NCI-H2171 treated with DMSO at 0.1 percent for 48 hours (cell line): Measurements from ENCODE around the gene TNS1.

Experiments used
- DNase-seq: peaks from one replicate; lab custom pipeline; 2025; lab: John Stamatoyannopoulos, UW

TNS1 gene

DNA sequence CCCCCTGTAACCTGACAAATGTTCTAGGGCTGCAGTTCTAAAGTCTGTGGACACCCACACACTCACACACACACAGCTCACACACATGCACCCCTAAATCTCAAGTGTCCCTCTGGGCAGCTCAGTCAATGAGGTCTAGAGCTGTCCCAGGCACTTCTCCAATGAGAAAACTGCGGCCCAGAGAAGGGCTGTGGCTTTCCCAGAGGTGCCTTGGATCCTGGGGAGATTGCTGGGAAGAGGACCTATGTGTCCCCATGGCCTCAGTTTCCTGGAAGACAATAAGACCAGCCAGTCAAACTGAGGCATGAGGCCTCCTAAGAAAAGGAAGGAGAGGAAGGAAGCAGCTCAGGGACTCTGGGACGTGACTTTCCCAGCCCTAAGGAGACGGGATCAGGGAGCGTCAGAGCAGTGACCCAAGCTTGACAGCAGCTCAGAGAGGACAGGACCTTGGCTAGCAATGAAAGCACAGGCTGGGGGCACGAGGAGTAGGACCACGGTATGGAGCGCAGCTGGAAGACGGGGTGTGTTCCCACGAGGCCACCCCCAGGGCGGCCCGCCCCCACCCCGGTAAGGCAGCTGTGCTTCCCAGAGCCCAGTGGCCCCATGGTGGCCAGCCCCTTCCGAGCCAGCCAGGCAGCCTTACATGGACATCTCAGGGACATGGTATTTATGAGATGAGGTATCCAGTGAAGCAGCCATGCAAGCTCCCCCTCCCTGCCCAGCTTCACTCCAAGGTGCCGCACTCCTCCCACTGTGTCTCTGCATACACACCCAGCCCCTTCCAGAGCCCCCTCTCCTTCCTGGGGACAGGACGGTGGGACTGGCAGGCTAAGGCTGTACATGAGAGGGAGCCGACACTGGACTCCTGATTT lies 46.0 kb downstream of the TNS1 start:
- DNase-seq: no peak

DNA sequence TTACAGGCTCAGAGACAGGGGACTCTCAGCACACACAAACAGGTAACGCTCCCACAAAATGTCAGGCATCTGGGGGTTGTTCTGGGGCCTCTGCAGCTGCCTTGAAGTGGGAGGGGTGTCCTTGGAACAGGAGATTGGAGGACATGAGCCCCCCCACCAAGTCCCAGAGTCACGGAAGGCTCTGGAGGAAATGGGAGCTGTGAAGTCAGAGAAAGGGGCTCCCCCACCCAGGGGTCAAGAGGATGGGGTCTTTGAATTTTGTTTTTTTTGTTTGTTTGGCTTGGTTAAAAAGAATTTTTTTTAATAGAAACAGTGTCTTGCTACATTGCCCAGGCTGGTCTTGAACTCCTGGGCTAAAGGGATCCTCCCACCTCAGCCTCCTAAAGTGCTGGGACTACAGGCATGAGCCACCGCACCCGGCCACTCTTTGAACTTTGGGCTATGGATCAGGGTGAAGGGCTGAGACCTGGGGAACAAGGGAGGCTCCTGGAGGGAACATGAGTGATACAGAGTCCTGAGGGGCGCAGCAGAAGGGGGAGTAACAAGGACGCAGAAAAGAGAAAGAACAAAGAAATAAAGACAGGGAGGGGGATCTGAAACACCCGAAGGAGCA lies 46.8 kb downstream of the TNS1 start:
- DNase-seq: no peak

DNA sequence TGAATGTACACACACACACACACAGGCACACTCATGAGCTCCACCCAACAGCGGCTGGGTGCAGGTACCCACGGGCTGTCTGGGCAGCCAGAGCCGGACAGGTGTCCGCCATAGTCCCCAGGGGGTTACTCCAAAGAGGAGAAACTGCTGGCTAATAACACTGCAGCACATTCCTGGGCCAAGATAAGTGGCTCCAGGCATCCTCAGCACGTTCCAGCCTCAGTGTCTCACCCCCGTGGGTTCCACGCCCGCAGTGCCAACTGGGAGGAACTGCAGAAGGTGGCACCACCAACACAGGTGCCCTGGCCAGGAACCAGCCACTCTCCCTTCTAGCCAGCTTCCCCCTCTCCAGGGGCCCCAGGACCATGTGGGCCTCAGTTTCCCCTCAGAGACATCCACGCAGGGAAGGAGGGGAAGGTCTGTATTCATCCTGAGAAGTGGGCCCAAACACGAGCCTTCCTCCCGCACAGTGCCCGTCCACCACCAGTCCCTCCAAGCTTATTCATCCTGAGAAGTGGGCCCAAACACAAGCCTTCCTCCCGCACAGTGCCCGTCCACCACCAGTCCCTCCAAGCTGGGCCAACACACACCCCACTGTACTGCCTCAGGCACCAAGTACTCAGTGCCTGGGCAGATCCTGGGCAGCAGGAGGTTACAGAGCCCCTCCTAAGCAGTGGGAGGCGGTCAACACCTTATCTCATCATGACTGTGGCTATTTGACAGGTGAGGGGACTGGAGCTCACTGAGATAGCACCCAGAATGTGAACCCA lies 47.6 kb downstream of the TNS1 start:
- no peak for DNase-seq

DNA sequence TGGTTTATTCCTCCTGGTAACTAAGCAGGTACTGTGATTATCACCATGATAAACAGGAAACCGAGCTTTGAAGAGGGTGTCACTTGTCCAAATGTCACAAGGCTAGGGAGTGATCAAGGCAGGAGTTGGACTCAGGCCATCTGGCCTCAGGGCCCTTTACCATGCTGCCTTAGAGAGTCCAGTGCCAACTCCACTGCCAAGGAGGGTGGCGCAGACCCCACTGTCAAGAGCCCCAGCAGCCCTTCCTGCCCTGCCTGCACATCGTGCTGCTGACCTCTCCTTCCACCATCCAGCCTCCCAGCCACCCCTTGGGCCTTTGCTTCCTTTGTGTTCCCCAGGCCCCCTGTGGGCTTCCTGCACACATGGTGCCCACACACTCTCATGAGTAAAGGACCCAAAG lies 48.3 kb downstream of the TNS1 start:
- no peak for DNase-seq

DNA sequence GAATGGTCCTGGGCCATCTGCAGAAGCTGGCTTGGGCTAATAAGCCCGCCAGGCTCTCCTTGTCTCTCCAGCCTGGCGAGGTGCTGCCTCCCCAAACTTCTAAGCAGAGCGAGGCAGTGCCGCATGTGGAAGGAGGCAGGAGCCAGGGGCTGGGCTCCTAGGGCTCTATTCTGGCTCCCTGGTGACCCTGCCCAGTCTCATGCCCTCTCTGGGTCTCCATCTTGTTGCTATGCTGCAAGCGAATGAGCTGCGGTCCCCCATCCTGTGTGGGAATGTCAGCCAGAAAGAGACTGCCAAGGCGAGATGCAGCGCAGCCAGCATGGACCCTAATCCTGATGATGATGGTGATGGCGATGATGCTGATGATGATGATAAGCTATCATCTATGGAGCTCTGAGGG lies 48.7 kb downstream of the TNS1 start:
- no peak for DNase-seq

DNA sequence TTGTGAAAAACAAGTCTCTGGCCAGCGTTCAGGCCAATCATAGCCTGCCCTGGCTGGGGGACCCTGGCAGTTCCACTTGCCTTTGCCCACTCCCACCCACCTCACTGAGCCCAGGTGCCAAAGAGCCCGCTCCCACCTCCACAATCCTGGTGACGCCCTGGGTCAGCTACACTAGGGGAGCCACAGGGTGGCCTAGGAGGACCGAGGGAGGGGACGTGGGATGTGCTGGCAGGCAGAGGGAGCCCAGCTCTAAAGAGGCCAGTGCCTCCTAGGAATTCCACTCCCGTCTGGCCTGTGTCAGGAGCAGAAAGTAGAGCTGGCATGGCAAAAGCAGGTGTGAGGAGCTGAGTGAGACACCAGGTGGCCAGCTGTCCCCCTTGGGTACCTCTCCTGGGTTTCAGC lies 49.3 kb downstream of the TNS1 start:
- no peak for DNase-seq

DNA sequence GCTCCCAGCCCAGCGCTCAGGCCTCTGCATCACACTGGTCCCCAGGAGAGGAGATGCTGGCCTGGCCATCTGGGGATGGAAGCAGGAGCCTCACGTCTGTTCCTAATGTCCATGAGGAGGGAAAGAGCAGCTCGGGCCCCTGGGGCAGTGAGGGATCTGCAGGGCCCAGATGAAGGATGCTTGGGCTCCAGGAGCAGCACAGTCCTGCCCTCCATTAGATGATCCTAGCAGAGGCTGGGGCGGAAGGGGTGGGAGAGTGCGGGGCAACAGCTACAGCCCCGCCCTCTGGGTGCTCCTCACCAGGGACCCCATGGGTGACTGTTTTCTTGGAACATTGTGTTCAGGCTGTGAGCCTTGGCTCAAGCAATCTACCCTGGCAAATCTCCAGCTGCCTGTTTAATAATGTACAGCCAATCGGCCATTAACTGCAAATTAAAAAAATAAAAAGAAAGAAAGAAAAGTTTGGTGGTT lies 49.7 kb downstream of the TNS1 start:
- no peak for DNase-seq

DNA sequence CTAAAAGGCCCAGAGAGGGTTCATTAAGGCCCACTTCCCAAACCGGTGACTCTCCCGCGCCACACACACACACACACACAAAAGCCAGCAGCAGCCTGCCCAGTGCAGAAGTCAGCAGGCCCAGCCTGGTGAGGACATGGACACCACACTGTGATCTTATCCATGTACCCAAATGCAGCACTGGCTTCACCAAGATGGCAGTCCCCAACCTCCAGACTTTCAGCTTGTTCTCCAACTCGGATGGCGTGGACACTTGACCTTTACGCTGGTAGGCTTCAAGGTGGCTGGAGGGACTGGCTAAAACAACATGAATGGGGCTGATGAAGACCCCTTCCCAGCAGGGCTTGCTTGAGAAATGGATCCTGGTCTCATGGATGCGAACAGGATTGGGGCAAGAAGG lies 50.4 kb downstream of the TNS1 start:
- no peak for DNase-seq

DNA sequence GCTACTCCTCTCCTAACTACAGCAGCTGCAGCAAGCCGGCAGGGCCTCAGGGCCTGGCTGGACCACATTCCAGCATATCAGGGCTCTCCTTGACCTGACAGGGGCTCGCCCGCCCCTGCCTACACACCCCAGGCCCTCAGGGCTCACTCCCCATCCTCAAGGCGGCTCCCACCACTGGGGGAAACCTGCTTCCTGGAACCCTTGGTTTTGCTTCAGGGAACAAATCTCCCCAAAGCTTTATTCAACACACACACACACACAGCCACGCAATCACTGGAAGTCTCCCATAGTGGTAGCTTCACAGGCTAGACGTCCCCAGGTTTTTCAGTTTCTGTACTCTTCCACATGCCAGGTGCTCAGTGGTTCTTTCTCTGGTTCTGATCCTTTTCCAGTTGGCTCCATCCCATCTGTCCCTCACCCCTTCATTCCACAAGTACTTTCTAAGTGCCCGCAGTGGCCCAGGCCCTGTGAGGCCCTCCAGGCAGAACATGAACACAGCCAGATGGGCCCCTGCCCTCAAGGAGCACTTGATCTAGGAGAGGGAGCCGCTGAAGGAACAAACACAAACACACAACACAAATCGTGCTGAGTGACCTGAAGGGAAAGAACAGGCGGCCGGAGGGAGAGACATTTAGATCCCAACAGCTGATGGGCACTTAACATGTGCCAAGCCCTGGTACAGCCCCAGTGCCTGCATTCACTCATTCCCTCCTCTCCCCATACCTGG lies 51.1 kb downstream of the TNS1 start:
- no peak for DNase-seq

DNA sequence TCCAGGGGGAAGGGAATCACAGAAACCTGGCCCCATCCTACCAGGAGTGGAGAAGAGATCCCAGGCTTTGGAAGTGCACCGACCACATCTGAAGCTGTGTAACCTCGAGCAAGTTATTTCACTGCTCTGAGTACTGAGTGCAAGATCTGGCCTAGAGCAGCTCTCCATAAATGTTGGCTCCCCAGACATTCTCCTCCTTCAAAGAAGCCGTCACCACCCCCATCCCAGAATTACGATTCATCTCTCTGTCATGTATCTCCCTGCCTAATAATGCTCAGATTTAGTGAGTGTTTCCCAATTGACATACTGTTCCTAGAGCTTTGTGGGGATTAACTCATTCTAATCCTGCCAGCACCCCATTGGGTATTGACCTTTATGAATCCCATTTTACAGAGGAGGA lies 51.7 kb downstream of the TNS1 start:
- no peak for DNase-seq

DNA sequence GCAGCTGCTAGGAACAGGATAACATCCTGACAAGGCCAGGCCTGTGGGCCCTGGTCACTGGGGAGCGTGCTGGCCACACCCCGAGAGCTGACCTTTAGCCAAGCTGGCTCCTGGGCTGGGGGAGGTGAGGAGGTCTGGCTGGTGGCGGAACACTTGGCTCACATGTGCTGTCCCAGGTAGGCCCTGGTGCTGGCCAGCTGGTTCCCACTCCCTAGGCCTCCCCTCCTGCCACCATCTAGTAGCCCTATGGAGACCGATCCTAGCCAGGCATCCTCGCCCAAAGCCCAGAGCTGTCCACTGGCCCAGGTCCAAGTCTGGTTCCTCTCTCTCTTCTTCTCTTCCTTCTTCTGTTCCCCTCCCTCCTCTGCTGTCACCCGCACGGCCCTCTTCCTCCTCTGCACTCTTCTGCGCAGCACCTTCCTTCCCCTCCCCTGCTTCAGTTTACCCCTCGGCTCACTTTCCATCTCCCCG lies 52.4 kb downstream of the TNS1 start:
- no peak for DNase-seq

DNA sequence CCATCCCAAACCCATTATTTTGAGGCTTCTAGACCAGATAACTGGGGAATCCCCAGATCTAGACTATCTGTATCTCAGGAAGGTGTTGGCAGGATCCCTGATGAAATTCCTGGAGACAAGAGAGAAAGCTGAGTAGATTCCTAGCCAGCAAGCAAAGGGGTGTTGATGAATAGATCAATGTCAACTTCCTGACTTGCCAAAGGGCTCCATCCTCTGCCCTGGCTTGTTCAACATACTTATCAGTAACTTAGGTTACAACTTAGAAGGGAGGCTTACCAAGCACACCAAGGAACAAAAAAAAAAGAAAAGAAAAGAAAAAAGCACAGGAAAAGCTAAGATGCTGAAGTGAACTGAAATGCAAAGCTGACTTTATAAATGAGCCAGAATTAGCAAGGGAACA lies 53.3 kb downstream of the TNS1 start:
- DNase-seq: no peak

DNA sequence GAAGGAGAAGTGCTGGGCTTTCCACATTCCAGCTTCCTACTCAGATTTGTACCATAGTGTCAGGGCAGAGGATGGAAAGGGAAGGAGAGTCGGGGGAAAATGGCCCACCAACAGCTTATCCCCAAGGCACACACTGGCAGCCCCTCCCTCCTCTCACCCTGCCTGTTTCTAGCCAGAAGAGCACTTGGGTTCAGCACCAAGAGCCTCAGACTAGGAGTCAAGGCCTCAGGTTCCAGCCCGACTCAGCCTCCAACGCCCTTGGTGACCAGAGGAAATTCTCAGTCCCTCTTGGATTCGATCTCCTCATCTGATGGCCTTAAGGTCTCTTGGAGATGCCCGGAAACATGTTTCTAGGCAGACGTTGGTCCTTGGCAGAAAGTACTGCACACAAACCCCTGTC lies 53.9 kb downstream of the TNS1 start:
- DNase-seq: no peak

DNA sequence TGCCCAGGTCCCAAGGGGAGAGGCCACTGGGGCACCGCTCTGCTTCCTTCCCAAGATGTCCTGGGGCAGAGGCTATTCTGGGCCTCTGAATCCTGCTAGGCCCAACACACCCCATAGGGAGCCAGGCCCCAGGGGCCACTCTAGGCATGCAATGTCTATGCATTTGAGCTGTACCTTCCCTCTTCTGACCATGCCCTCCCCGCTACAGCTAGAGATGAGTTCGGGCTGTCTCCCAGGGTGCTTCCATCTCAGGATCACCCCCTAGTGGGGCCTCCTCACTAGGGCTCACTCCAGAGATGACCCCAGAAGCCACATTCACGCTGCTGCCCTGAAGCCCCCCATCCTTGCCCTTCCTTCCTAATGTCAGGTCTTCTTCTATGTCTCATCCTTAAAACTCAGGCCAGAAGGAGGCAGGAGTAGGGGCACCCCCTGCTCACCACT lies 54.4 kb downstream of the TNS1 start:
- no peak for DNase-seq

DNA sequence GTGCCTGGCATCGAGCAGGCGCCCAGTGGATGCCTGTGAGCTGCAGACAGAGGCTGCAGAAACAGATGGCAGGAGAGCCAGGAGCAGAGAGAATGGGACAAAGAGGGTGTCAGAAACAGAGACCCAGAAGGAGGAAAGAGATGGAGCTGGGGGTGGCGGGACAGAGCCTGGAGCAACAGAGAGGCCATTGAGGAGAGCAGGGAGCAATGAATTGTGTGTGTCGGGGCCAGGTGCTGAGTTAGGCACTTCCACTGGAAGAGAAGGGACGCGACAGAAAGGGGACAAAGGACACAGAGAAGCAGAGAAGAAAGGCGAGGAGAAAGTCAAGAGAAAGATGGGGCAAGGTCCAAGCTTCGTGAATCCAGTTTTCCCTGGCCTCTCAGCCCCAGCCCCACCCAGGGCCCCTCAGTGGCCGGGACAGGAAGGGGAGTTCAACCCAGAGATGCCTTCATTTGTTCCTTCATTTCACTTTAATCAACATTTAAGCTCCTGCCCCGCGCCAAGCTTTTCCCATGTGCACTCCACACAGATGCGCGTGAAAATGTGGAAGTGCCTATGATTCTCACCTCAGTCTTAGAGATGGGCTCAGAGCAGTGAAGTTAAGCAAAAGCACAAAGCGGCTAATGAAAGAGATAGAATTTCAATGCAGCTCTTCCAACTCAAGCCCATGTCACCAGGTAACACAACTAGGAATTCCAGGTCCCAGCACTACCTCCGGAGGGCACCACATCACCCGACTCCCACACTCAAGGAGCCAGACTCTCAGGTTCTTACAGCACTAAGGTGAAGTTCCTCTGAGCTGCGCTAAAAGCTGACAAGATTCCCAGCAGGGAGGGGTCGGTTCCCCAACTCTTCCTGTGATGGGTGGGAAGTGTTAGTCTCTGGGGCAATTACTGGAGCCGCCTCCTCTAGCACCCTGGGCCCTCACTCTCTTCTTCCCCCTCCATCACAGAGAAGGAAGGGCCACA lies 55.1 kb downstream of the TNS1 start:
- DNase-seq: peak; percentile 16

DNA sequence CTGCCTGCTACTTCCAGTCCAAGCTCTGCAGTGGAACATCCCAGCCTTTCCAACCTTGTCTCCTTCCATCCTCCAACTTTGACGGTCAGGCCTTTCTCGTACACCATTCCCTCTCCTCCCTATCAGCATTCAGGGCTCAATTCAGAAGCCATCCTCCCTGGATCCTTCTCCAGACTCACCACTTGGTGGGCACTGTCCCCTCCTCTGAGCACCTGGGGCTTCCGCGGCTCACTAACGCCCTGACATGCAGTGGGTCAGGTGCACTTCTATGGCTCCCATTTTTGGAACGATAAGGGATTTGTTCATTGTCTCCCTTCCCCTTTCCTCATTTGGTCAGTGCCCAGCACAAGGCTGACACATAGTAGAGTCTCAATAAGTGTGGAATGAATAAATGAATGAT lies 56.7 kb downstream of the TNS1 start:
- no peak for DNase-seq

DNA sequence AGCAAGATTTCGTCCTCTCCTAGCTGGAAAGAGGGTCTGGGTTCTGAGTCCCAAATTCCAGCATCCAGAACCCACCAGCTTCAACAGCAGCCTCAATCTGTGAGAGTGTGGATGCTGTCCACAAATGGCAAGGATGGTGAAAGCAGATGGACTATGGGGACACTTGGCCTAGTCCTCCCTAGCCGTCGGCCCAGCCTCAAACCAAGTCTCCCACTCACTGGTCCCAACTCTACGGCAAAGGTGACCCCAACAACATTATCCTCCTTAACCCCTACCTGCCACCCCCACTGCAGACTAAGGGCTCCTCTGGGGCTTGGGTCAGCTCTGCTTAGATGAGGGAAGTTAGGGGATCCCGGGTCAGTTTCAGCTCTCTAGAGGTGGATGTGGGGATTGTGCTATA lies 57.3 kb downstream of the TNS1 start:
- DNase-seq: no peak

DNA sequence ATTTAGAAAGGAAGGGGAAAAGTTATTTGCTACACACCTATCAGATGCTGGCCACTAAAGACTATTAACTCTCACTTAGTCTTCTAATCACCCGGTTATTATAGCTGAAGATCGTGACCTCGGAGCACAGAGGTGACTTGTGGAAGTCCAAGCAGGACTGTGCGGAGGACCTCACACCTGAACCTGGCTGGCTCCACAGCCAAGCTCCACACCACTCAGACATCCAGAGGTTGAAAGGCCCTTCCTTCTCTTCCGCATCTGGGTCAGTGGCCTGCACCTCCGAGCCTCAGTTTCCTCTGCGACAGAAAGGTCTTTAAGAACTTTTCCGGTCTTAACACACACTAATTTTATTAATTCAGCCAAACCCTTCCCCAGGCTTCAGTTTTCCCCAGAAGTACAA lies 57.9 kb downstream of the TNS1 start:
- no peak for DNase-seq

DNA sequence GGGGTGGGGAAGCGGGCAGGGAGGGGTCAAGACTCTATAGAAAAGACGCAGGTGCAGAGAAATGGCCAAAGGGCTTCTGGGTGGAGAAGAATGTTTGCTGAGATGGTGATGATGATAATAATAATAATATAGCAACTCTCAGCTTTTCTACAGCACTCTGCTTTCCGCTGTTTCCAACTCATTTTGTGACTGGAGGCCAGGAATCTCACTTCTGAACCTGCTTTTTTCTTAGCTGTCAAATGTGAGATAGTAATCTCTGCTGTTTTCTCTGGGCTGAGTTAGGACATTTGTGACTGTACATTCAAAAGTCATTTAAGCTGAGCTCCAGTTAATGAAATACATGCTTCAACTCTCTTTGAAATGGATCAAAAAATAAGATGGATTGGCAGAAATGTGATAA lies 58.4 kb downstream of the TNS1 start:
- DNase-seq: no peak

DNA sequence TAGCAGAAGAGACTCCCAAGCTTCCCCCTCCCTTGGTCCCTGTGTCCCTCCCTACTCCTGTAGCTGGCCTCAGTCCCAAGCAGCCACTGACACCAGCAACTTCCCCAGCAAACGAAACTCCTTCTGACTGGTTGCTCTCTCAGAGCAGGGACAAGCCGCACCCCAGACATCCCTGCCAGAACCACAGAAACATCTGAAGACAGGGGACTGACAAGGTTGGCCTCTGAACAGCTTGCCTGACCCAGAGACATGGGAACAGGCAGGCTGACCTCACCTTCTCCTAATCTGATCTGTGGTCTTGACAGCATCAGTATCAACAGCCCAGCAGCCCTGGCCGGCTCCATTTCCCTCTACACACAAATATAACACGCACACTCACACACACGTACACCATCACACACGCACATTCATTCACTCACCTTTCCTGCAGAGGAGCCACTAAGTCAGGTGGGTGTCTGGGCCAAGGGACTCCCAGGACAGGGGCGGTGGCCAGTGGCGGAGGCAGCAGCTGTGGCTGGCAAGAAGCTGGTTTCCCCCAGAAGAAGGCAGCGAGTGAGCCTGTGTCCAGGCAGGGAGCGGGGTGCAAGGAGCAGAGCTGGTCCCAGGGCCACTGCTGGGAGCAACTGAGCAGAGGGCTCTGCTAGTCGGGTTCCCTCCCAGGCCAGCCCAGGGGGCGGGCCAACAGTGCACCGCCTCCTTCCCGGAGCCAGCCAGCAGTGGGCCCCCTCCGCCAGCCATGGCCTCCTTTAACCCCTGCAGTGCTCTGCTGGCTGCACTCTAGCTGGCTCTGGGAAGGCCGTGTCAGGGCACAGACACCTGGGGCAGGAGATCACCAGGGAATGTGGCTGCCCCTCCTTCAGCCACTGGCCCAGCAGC lies 59.1 kb downstream of the TNS1 start:
- peak; percentile 44 for DNase-seq
